ENCODE data around the gene TUSC2.

GRCh38 chr3:50374363-50375257 is 46.6 kb upstream of the TUSC2 start:
- no peak for TF ChIP-seq POLR2A (IDR thresholded peaks at IDR 0.05)
- no peak for TF ChIP-seq POLR2AphosphoS5 (IDR thresholded peaks at IDR 0.05)
- no peak for TF ChIP-seq CTCF (IDR thresholded peaks at IDR 0.05)
- TF ChIP-seq EP300 (IDR thresholded peaks at IDR 0.05) = no peak
